NOMO-1 (cell line): ENCODE data around the gene RNF150.

Experiments
- DNase-seq, 2 experiments: peaks; one replicate each; lab custom pipeline; 2025; ENCODE audit not compliant: unreplicated experiment in 2 of 2; lab: John Stamatoyannopoulos, UW

Gene RNF150

GRCh38 chr4:140870427-140870826 is 262.8 kb downstream of the RNF150 start:
- no peak for DNase-seq

- DNase-seq, result no peak
Observed at GRCh38 chr4:140869446-140869845, 263.8 kb downstream of the RNF150 start.

DNA sequence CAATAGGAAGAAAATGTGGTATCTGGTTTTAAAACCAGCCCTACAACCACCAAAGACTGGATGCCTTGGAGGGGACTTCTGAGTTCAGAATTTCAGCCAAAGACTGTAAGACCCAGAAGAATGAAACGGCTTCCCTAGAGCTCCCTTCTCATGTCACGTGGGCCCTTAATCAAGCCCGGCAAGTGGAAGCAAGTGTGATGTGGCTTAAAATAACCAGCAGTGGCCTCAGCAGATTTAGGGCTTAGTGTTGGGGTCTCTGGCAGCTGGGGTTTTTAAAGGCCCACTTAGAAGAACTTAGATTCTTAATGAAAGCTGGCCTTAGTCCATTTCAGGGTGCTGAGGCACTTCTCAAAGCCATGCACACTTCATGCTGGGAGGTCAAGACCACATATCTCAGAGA is 265.9 kb downstream of the RNF150 start:
- no peak for DNase-seq

GRCh38 chr4:140866492-140867005 is 266.7 kb downstream of the RNF150 start:
- no peak for DNase-seq

DNA sequence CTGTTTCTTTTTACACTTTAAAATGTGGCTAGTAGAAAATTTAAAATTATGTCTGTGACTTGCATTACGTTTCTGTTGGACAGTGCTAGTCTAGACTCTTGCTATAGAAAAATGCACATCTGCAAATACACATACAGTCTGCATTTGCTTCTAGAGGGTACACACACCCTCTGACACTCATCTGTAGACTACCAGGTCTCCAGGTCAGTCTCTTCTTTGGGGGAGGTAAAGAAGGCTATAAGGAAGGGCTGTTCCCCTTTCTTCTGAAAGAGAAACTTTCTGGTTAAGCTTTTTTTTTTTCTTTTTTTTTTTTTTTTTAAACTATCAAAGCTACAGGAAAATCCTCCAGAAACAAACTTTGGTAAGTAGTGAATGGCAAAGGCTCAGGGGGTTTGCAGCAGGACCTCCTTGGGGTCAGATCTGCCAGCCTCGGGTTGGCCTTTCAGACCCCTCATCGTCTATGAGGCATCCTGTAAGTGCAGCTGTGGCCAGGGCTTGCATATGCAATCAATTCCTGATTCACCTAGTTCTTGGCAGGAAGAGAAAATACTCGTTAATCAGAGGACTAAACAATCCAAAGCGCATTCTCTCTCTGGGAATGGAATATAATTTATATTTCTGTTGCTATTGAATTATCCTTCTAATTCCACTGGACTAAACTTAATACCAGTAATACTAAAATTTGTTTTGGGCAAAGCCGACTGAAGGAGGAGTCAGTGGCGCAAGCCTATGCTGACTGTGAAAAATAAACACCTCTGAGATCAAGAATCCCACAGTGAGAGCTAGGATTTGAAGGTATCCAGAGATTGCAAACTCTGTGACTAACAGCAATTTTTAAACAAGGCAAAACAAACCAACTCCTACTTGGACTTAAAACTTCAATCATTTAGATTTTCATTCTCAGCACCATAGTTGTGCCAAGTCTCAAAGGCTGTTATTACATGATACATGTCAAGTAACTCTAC is 267.7 kb downstream of the RNF150 start:
- no peak for DNase-seq

GRCh38 chr4:140863197-140863596 is 270.1 kb downstream of the RNF150 start:
- peak in 1 of 2 experiments; percentile 48 for DNase-seq

DNA sequence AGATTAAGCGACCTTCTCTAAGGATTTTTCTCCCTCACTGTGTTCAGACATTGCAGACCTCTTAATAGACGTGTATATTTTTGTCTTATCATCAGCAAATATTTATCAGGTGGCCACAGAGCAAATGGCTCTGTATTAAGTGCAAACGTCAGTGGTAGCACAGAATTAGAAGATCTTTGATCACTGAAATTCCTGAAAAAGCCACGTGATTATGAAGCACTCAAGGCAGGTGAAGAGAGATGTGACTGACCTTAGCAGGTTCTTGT is 271.2 kb downstream of the RNF150 start:
- DNase-seq, result no peak

GRCh38 chr4:140861359-140862176 is 271.7 kb downstream of the RNF150 start:
- DNase-seq, result peak in 1 of 2 experiments; percentile 47

- no peak for DNase-seq
Observed at GRCh38 chr4:140858897-140859296, 274.4 kb downstream of the RNF150 start.

- DNase-seq, result peak; percentile 20 to 78
Observed at GRCh38 chr4:140857111-140857510, 276.2 kb downstream of the RNF150 start.

- DNase-seq, result no peak
Observed at GRCh38 chr4:140856621-140857062, 276.6 kb downstream of the RNF150 start.

GRCh38 chr4:140854168-140854567 is 279.1 kb downstream of the RNF150 start:
- DNase-seq, result no peak

GRCh38 chr4:140851804-140852203 is 281.5 kb downstream of the RNF150 start:
- DNase-seq, result no peak

GRCh38 chr4:140851032-140851636 is 282.1 kb downstream of the RNF150 start:
- peak; percentile 42 to 81 for DNase-seq

DNA sequence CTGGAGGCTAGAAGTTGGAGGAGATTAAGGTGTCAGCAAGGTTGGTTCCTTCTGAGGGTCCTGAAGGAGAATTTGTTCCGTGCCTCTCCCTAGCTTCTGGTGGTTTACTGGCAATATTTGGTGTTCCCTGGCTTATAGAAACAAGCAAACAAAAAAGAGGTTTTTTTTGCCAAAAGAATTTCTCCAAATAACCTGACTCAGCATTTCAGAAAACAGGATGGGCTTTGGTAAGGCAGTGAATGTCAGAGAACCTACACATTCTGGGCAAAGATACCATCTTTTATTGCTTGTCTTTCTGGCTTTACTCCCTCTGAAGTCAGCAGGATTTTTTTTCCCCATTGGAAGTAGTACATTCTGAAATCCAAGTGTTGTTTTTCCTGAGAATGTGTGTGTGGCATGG is 283.7 kb downstream of the RNF150 start:
- DNase-seq, result no peak

DNA sequence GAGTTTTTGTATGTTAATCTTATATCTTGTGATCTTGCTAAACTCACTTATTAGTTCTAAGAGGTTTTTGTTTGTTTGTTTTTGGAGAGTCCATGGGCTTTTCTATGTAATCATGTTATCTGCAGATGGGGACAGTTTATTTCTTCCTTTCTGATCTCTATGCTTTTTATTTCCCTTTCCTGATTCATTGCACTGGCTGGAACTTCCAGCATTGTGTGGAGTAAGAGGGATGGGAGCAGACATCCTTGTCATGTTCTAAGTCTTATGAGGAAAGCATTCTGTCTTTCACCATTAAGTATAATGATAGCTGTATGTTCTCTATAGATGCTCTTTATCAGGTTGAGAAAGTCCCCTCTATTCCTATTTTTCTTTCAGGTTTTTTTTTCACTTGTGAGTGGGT is 286.5 kb downstream of the RNF150 start:
- no peak for DNase-seq

GRCh38 chr4:140844061-140844460 is 289.2 kb downstream of the RNF150 start:
- DNase-seq, result no peak

GRCh38 chr4:140841186-140841585 is 292.1 kb downstream of the RNF150 start:
- DNase-seq, result no peak

DNA sequence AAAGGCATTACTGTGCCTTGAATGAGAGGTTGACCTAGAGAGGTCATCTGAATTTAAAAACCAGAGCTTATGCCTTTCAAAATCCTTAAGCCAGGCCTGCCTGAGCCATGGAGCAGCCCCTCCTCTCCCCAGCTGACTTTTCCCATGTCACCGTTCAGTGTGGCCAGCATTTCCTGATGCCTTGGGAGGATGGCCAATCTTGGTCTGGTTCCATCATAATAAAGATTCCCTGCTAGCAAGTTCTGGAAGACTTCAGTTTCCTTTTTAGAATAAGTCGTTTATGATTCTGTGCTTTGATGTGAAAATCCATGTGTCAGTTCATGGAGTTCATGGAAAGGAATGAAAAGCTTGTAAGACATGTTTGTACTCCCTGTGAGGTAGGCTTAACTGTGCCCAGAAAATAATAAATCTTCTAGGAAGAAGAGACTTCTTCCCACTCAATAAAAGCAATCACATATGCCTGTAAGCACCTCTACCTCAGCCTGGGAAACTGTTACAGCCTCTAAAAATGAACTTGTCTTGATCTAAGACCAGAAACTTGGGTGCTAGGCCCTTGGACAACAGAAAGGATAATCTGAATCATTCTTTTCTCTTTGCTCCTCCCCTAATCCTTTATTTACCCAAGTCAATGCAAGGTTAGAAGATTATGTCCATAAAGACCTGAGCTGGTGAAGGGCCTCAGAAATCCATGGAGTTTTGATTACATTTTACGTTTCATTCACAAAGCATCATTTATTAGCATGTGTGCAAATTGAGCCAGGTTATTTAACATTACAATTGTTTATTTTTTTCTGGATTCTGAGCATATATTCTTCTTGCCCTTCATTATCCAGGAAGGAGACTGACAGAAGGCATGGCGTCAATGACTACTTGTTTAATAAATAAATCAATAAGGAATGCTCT is 293.1 kb downstream of the RNF150 start:
- no peak for DNase-seq

DNA sequence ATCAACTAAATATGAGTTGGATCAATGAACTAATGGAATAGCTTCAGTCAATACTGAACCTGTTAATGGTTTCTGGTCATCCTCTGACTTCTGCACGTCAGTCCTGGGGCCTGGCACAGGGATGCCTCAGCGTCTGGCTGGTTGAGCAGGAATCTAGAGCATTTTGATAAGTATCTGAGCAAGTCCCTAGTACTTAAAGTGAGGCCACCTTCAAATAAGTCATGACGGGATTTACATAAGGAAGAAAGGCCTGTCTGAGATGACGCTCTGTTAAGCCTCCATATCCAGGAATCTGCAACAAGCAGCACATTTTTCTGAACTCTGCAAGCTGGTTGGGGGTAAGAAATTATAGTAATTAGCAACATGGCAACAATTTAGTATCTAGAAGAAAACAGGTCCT is 293.9 kb downstream of the RNF150 start:
- no peak for DNase-seq
